Liver (tissue), 3 donors: ENCODE measurements around the gene TNS2.

Experiments used
- FOXA1 ChIP-seq: IDR thresholded peaks from 2 replicates; pipeline ENCODE4 v1.6.1; 2016; ENCODE audit warnings: antibody characterized with exemption
- JUND ChIP-seq, 2 donors: IDR thresholded peaks; 2 replicates each; pipeline ENCODE4 v1.6.1; 2016; ENCODE audit warnings: antibody characterized with exemption in 2 of 2
- RAD21 ChIP-seq, 2 donors: IDR thresholded peaks; 2 replicates each; pipeline ENCODE4 v1.6.1; 2016; ENCODE audit warnings: antibody characterized with exemption in 2 of 2, mild to moderate bottlenecking in 2 of 2
- SP1 ChIP-seq: IDR thresholded peaks from 2 replicates; pipeline ENCODE4 v1.6.1; 2018; ENCODE audit warnings: antibody characterized with exemption, mild to moderate bottlenecking
- TAF1 ChIP-seq: conservative IDR thresholded peaks from 2 replicates; pipeline ENCODE4 v1.6.1; 2016; ENCODE audit warnings: antibody characterized with exemption, mild to moderate bottlenecking
- YY1 ChIP-seq: IDR thresholded peaks from 2 replicates; pipeline ENCODE4 v1.6.1; 2016; ENCODE audit warnings: antibody characterized with exemption, mild to moderate bottlenecking
- TF ChIP-seq, protein P1 (sequence below): fragments of 150-350 bp; IDR thresholded peaks from 2 replicates; pipeline ENCODE4 v1.5.1; 2017; ENCODE audit warnings: improper control_type of control experiment, low read depth, low read length; ENCODE audit not compliant: missing input control
- TF ChIP-seq, protein P2 (sequence below): IDR thresholded peaks from 2 replicates; pipeline ENCODE4 v1.6.1; 2016; ENCODE audit warnings: antibody characterized with exemption, mild to moderate bottlenecking
- donor health status: healthy.
- donor health status: healthy.

DNA sequence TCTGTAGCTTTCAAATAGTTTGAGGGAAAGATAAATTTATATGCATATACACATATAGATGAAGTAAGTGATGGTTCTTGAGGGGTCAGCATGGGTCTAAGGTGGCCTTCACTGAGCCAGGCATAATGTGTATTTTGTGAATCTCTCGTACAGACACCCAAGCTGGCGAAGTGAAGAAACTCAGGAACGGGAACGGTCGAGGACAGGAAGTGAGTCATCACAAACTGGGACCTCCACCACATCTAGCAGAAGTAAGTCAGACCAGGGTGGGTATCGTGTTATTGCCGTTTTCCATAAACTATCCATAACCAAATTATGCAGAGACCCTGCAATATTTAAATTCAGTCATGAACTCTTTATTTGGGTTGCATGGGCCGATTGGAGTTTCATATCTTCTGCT, 15.4 kb upstream of the TNS2 start:
- TF ChIP-seq, protein P1, sequence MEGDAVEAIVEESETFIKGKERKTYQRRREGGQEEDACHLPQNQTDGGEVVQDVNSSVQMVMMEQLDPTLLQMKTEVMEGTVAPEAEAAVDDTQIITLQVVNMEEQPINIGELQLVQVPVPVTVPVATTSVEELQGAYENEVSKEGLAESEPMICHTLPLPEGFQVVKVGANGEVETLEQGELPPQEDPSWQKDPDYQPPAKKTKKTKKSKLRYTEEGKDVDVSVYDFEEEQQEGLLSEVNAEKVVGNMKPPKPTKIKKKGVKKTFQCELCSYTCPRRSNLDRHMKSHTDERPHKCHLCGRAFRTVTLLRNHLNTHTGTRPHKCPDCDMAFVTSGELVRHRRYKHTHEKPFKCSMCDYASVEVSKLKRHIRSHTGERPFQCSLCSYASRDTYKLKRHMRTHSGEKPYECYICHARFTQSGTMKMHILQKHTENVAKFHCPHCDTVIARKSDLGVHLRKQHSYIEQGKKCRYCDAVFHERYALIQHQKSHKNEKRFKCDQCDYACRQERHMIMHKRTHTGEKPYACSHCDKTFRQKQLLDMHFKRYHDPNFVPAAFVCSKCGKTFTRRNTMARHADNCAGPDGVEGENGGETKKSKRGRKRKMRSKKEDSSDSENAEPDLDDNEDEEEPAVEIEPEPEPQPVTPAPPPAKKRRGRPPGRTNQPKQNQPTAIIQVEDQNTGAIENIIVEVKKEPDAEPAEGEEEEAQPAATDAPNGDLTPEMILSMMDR, result no peak
- TF ChIP-seq JUND (IDR thresholded peaks at IDR 0.05), result no peak
- TF ChIP-seq, protein P2, sequence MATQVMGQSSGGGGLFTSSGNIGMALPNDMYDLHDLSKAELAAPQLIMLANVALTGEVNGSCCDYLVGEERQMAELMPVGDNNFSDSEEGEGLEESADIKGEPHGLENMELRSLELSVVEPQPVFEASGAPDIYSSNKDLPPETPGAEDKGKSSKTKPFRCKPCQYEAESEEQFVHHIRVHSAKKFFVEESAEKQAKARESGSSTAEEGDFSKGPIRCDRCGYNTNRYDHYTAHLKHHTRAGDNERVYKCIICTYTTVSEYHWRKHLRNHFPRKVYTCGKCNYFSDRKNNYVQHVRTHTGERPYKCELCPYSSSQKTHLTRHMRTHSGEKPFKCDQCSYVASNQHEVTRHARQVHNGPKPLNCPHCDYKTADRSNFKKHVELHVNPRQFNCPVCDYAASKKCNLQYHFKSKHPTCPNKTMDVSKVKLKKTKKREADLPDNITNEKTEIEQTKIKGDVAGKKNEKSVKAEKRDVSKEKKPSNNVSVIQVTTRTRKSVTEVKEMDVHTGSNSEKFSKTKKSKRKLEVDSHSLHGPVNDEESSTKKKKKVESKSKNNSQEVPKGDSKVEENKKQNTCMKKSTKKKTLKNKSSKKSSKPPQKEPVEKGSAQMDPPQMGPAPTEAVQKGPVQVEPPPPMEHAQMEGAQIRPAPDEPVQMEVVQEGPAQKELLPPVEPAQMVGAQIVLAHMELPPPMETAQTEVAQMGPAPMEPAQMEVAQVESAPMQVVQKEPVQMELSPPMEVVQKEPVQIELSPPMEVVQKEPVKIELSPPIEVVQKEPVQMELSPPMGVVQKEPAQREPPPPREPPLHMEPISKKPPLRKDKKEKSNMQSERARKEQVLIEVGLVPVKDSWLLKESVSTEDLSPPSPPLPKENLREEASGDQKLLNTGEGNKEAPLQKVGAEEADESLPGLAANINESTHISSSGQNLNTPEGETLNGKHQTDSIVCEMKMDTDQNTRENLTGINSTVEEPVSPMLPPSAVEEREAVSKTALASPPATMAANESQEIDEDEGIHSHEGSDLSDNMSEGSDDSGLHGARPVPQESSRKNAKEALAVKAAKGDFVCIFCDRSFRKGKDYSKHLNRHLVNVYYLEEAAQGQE, result no peak
- no peak for TF ChIP-seq YY1
- TF ChIP-seq TAF1, result no peak
- no peak for TF ChIP-seq FOXA1
- no peak for TF ChIP-seq RAD21 (IDR thresholded peaks at IDR 0.05)
- no peak for TF ChIP-seq SP1
